ENCODE measurements around the gene NEMP2.

NEMP2 gene

GRCh38 chr2:190455358-190456095 lies 79.0 kb downstream of the NEMP2 start:
- no peak for DNase-seq (ENCODE audit: low read depth)

GRCh38 chr2:190454795-190455194 lies 79.7 kb downstream of the NEMP2 start:
- no peak for DNase-seq (ENCODE audit: low read depth)

All from stimulated activated CD8-positive, alpha-beta memory T cell treated with anti-CD3 and anti-CD28 coated beads, Interleukin-15, amount 100 ng/mL, for 24 hours (primary cell).